HS-27A (cell line): Measurements from ENCODE around the gene GNG12.
A peak's percentile ranks its signal among the peaks of the same experiment; 100 is the strongest.

Experiments
- DNase-seq: peaks from one replicate; pipeline ENCODE4 v3.0.0-alpha.2; 2012; ENCODE audit warnings: low read depth, missing footprints

GNG12 gene

GRCh38 chr1:67705735-67706453 lies 127.4 kb downstream of the GNG12 start:
- DNase-seq: no peak

- no peak for DNase-seq
Measured at GRCh38 chr1:67704351-67704750, 128.9 kb downstream of the GNG12 start.

- no peak for DNase-seq
Measured at GRCh38 chr1:67701876-67702275, 131.4 kb downstream of the GNG12 start.

- DNase-seq: no peak
Measured at GRCh38 chr1:67700692-67701410, 132.4 kb downstream of the GNG12 start.

- no peak for DNase-seq
Measured at GRCh38 chr1:67700220-67700619, 133.0 kb downstream of the GNG12 start.

GRCh38 chr1:67696708-67697107 lies 136.6 kb downstream of the GNG12 start:
- DNase-seq: no peak

- DNase-seq: no peak
Measured at GRCh38 chr1:67695963-67696362, 137.3 kb downstream of the GNG12 start.

- DNase-seq: no peak
Measured at GRCh38 chr1:67691712-67692111, 141.6 kb downstream of the GNG12 start.

GRCh38 chr1:67690411-67690810 lies 142.9 kb downstream of the GNG12 start:
- no peak for DNase-seq

- no peak for DNase-seq
Measured at GRCh38 chr1:67690018-67690363, 143.3 kb downstream of the GNG12 start.

GRCh38 chr1:67689267-67690017 lies 143.8 kb downstream of the GNG12 start:
- DNase-seq: no peak

- DNase-seq: no peak
Measured at GRCh38 chr1:67688526-67689219, 144.6 kb downstream of the GNG12 start.

- peak; percentile 77 for DNase-seq
Measured at GRCh38 chr1:67687649-67688048, 145.6 kb downstream of the GNG12 start.

- DNase-seq: no peak
Measured at GRCh38 chr1:67687198-67687545, 146.1 kb downstream of the GNG12 start.

- peak; percentile 96 for DNase-seq
Measured at GRCh38 chr1:67686267-67687197, 146.7 kb downstream of the GNG12 start.

GRCh38 chr1:67685558-67686266 lies 147.6 kb downstream of the GNG12 start:
- no peak for DNase-seq

- peak; percentile 99 for DNase-seq
Measured at GRCh38 chr1:67685067-67685557, 148.2 kb downstream of the GNG12 start, which contains the start of gene GADD45A. Gene GADD45A (plus strand): TSS chr1:67685201. CDS start chr1:67685495, 294 bp downstream.

GRCh38 chr1:67684526-67685066 lies 148.7 kb downstream of the GNG12 start:
- DNase-seq: no peak

GRCh38 chr1:67683766-67684525 lies 149.3 kb downstream of the GNG12 start:
- DNase-seq: no peak
